Activated CD8-positive, alpha-beta memory T cell treated with anti-CD3 and anti-CD28 coated beads for 24 hours (primary cell): Measurements from ENCODE around the gene CALCOCO1.

Experiments used
- DNase-seq: peaks from one replicate; pipeline ENCODE4 v3.0.0-alpha.2; 2020

CALCOCO1 gene

DNA sequence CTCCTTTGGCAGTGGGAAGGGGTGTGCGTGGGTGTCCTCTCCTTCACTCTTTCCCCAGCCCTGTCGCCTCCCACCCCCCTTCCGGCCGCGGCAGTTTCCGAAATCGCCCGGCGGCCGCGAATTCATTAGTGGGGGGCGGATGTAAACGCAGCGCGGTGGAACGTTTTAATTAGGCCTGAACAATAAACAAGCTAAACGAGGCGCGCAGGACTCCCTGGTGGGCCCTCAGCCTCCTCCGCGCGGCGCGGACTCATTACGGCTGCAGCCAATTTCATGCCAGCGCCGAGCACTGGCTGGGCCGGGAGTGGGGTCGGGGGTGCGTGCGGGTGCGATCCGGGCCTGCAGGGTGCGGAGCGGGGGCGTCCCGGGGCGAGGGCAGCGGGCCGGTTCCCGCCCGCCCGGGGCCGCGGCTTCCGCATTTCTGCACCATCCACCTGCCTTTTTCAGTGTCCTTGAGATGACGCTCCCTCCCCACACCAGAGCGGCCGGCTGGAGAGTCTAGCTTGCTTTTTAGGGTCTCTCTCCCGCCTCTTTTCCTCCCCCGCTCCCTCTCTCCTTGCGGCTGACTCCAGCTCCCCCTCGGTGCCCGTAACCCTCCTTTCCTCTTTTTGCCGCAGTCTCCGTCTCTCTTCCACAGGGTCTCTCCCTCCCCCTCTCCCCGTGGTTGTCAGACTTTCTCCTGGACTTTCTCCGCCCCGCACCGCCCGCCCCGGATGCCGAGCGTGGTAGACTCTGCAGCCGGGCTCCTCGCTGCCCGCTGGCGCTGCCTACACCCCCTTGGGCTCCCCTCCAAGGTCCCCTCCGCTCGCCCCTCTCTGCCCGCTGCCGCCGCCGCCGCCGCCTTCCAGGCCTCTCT lies 24.3 kb upstream of the CALCOCO1 start, which contains the start of gene CISTR:
Gene CISTR (minus strand): TSS at position 644 of the 856 bp plus-strand sequence.
- DNase-seq, result peak; percentile 74

DNA sequence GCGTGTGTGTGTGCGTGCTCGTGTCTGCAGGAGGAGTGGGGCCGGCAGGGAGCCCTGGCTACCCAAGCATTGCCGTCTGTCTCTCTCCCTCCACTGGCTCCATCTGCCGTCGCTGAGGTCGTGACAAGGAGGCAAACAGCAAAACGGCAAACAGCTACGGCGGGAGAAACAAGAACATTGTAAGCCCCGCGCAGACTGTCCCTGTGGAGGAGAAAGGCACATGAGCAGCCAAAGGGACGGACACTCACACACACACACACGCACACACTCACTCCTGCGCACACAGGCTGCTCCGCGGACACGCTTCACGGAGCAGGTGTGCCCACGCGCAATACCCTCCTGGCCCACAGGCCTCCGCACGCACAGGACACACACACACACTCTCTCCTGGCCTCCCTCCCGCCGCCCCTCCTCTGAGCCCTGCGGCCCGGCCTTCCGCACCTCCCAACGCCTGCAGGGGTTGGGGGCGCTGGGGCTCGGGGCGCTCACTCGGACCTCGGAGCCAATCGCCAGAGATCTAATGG lies 23.6 kb upstream of the CALCOCO1 start:
- peak; percentile 66 for DNase-seq

DNA sequence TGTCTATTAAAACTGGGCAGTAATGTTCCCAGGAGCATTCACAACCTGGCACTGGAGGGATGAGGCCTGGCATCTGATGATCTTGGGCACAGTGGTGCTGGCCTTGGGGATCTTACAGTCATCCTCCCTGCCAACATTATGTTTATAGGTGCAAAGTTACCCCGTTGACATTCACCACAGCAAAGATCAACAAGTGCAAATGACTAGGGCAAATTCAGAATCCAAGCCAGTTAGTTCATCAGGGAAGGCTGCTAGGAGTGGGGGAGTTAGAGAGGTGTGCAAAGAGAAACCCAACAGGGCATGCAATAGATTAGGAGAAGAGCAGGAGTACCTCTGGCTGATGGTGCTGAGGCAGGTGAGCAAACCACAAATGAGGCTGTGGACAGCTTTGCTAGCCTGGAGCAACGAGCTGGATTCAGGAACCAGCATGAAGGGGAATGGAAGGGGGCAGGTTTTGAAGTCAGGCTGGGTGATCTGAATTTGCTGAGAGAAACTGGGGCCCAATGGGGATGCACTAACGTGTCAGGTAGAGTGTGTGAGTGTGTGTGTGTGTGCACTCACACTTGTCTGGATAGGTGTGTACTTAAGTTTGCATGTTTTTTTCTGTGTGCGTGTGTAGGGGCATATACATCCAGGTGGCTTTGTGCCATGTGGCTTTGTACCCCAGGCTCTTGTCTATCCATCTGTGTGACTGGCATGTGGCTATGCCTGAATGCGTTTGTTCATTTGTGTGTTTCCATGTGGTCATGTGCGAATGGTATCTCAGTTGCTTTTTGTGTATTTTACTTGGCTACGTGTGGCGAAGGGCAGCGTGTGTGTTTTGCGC lies 22.9 kb upstream of the CALCOCO1 start:
- no peak for DNase-seq

DNA sequence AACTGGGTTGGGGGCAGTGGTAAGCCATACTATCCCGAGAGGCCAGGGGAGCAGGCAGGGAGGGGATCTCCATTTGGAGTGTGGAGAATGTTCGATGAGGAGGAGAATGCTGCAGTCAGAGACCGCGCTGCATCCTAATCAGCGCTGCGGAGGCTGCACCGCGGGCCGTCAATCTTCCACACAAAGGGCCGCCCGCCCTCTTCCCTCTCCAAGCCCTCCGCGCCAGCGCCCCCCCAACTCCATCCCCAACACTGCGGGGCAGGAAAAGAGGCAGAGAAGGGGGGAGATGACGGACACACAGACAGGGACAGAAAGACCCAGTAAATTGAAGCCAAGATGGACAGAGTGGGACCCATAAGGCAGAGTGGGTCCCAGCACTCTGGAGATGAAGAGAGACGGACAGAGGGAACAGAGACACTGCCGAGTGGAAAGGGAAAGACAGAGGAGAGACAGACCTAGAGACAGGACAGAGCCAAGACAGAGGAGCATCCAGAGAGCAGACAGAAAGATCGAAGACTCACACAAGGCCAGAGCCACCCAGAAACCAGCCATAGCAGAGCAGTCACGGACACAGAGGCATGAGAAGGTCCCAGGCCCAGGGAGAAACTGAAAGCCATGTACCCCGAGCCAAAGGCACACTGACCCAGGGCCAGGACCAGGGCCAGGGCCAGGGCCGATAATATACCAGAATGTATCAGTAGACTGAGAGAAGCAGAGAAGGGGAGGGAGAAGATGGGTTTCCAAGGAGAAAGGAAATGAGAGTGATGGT lies 21.0 kb upstream of the CALCOCO1 start:
- no peak for DNase-seq

DNA sequence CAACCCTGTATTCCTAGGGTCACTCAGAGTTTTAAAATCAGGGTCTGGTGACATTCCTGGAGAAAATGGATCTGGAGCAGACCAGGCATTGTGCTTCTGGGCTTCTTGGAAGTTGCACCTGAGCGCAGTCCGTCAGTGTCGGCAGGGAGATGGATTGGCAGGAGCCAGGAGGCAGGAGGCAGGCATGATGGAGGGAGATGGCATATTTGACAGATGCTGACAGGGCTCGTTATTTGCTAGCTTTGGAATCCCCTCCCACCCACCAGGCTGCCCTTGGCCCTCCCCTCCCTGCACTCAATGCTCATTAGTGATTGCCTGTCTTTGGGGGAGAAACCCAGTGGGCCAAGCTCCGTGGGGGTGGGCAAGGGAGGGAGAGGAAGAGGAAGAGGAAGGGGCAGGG lies 19.8 kb upstream of the CALCOCO1 start:
- no peak for DNase-seq

- peak; percentile 91 for DNase-seq
Measured at GRCh38 chr12:53746592-53747092, 19.4 kb upstream of the CALCOCO1 start.

DNA sequence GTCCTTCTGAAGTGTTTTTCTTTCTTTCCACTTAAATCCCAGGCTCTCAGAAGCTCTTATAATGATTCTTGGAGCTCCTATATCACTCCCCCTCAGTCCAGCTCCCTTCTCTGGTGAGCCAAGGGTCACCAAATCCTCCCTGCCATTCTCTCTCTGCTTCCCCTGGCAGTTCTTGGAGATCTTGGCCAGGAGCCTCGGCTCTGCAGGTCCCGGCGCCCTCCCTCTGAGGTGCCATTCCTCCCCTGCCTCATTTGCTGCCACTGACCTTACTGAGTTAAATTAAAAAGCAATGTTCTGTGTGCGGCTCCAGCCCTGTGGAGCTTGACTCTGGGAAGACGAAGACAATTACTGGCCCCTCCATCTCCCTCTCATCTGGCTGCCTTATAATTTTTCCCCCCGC lies 17.5 kb upstream of the CALCOCO1 start:
- no peak for DNase-seq

DNA sequence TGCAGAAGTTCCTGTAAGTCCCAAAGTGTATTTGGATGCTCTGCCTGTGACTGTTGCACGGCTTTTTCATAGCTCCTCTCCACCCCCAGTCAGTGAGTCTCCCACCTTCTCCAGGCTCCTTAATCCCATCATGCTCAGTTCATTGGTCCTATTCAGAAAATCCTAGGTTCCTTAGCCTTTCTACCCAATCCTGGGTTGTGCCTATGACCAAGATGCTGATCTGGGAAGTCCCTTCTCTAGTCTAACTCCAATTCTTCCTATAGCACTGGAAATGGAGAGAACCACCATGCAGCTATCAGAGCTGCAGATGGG lies 16.8 kb upstream of the CALCOCO1 start:
- DNase-seq, result no peak

- DNase-seq, result peak; percentile 85
Measured at GRCh38 chr12:53743266-53744129, 16.2 kb upstream of the CALCOCO1 start.

DNA sequence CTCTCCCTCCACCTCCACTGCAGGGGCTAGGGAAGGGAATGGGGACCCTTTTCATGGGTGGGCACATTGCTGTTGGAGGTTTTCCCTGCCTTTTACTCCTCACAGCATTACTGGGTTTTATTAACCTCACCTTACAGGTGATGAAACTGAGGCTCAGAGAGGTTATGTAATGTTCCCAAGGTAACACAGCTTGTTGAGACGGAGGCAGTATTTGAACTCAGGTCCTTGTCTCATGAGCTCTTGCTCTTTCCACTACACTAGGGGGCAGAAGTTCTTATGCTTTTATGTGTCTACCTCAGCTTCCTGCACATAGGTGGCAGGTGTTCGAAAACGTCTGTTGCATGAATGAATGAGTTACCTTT lies 12.9 kb upstream of the CALCOCO1 start:
- DNase-seq, result no peak

- DNase-seq, result no peak
Measured at GRCh38 chr12:53739214-53740129, 12.2 kb upstream of the CALCOCO1 start.

DNA sequence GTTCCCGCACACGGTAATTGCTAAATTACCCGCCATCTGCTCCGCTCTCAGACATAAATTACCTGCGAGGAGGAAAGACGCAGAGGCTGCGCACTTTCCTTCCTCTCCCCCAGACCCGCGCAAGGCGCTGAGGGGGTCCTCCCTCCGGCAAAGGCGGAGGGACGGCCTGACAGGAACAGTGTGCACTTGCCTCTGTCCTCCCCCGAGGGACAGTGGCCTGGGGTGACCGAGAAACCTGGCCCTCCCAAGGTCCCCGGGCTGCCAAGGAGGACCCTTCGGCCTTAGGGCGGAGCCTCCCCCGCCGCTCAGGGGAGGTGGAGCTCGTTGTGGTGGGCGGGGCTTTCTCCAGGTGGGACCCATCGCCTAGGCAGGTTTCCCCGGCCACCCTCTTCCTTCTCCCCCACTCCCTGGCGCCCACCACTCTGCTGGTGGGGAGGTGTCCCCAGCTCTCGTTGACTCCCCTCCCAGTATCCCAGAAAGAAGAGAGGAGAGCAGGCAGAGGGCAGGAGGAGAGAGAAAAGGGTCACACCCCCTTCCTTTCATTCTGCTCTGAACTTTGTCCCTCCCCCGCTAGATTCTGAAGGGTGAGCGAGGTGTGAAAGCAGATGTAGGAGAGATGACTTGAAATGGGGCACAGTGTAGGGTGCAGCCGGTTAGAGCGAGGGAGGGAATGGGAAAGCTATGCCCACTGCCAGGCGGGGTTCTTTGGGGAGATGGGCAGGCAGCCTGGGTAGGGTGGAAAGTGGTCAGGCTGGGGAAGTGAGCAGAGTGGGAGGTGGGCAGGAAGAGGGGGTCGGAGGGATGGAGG lies 11.4 kb upstream of the CALCOCO1 start:
- peak; percentile 77 for DNase-seq

GRCh38 chr12:53737951-53738405 lies 10.7 kb upstream of the CALCOCO1 start:
- no peak for DNase-seq

DNA sequence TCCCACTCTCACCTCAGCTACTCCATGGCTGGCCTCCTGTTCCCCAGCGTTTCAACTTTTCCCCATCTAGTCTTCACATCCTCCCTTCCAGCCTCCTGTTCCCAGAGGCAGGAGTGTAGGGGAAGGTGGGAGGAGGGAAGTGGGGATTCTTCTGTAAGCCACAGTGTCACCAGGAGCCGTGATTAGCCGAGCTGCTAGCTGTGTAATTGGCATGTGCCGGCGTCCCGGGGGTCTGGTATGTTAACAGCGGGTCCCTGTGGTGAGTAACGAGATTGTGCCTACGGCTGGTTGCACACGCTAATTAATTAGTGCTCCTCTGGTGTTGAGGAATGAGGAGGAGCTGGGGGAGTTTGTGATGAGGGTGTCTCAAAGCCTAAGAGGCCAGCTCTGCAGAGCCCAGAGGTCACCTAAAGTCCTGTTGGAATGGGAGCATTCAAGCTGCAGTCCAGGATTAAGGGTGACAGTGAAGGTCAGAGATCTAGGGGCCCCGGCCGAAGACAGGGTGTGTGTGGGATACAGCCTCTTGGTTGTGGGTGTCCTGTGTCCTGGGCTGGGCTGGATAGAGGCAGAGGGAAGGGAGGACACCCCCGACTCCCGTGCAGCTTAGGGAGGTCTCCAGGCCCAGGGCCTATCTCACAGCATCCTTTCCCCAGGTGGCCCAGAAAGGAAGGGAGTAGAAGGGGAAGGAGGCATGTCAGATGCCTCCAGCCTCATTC lies 10.0 kb upstream of the CALCOCO1 start:
- no peak for DNase-seq

GRCh38 chr12:53736592-53736991 lies 9.3 kb upstream of the CALCOCO1 start:
- DNase-seq, result no peak

- no peak for DNase-seq
Measured at GRCh38 chr12:53735556-53735955, 8.3 kb upstream of the CALCOCO1 start.

- DNase-seq, result no peak
Measured at GRCh38 chr12:53734425-53734824, 7.2 kb upstream of the CALCOCO1 start.

DNA sequence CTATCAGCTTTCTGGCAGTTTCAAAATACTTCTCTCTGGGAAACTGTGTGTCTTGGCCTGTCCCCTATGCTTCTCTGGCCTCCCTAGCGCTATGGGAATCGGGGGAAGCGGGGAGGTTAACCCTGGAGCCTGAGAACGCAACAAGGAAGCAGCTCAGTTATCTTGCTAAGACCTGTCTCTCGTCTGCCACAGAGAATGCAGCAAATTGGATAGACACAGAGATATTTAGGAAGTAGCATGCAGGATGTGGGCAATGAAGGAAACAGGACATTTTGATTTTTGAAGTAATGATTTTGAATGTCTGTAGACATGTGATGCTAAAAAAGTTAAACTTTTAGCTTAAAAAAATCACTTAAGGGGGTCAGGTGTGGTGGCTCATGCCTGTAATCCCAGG lies 6.6 kb upstream of the CALCOCO1 start:
- DNase-seq, result no peak
